Chondrocyte (in vitro differentiated cells): ENCODE results near the gene ACCS. TPM values are rescaled to one million over a fixed set of nuclear protein-coding genes. Genes with fewer than 3 reads are reported as not detected.

Source experiments
- DNase-seq: peaks from one replicate; pipeline ENCODE4 v3.0.0; 2021; ENCODE audit warnings: mixed read lengths, low spot score
- H3K27ac Mint-ChIP-seq: one replicate; pipeline ENCODE4 v1.8.0; 2021; ENCODE audit warnings: mild to moderate bottlenecking, moderate library complexity, mixed read lengths; ENCODE audit not compliant: unreplicated experiment
- H3K27me3 Mint-ChIP-seq: 2 replicates; pipeline ENCODE4 v1.8.0; 2021; ENCODE audit warnings: low read depth, mixed read lengths
- H3K36me3 Mint-ChIP-seq: 2 replicates; pipeline ENCODE4 v1.8.0; 2021; ENCODE audit warnings: low read depth, mixed read lengths
- H3K4me1 Mint-ChIP-seq: 2 replicates; pipeline ENCODE4 v1.8.0; 2021; ENCODE audit warnings: low read depth, mild to moderate bottlenecking, mixed read lengths
- H3K4me3 Mint-ChIP-seq: one replicate; pipeline ENCODE4 v1.8.0; 2021; ENCODE audit warnings: mild to moderate bottlenecking, moderate library complexity, mixed read lengths; ENCODE audit not compliant: unreplicated experiment
- H3K9me3 Mint-ChIP-seq: 2 replicates; pipeline ENCODE4 v1.8.0; 2021; ENCODE audit warnings: low read depth, mixed read lengths
- CTCF ChIP-seq: fragments of 200-600 bp; sonication (generic); IDR thresholded peaks from 2 replicates; pipeline ENCODE4 v1.5.0; 2021; ENCODE audit warnings: antibody characterized with exemption, mild to moderate bottlenecking, moderate library complexity
- total RNA-seq: library from RNA; stranded (reverse); gene quantifications from 3 replicates; pipeline ENCODE4 v1.2.1, GENCODE V29; 2021

Gene ACCS
- total RNA-seq, 1 donor from 2014 or later, result 11.1 TPM

DNA sequence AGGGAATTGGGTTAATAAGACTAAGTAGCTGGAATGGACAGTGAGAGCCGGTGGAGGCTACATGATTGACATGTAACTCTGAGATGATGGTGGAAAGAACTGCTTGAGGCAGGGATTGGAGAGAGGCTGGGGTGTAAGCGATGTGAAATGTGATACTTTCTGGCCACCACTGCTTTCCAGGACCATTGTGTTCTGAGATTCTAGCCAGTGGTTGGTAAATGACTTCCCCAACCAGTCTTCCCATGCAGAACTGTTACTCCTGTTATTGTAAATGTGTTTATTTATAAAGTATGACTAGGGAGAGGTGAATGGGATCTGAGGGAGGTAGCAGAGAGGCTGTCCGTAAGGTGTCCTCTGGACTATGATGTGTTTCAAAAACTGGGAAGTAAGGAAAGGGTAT, 47.5 kb downstream of the ACCS start:
- Mint-ChIP-seq H3K27ac (no peak overlapping the region), H3K27me3 (no peaks in the 10 kb centered on the region), H3K4me1 (peaks cover 5% of the 10 kb centered on the region), H3K4me3 (no peak overlapping the region), H3K9me3 (no peaks in the 10 kb centered on the region), H3K36me3 (peaks cover 23% of the 10 kb centered on the region)
- no peak for TF ChIP-seq CTCF
- DNase-seq, result no peak

DNA sequence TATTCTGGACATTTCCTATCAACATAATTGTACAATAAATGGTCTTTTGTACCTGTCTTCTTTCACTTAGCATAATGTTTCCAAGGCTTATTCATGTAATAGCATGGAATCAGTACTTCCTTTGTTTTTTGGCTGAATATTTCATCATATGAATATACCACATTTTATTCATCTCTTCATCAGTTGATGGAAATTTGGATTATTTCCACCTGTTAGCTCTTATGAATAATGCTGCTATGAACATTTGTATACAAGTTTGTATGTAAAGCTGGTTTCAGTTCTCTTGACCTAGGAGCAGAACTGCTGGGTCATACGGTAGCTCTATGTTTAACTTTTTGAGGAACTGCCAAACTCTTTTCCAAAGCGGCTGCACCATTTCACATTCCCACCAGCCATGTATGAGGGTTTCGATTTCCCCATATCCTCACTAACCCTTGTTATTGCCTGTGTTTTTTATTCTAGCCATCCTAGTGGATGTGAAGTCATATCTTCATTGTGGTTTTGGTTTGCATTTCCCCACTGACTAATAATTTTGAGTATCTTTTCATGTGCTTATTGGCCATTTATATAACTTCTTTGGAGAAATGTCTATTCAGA, 50.3 kb downstream of the ACCS start:
- Mint-ChIP-seq H3K4me1 (peaks cover 9% of the 10 kb centered on the region), H3K4me3 (no peak overlapping the region), H3K36me3 (peaks cover 25% of the 10 kb centered on the region), H3K27ac (no peak overlapping the region), H3K9me3 (no peaks in the 10 kb centered on the region), H3K27me3 (no peaks in the 10 kb centered on the region)
- no peak for DNase-seq
- no peak for TF ChIP-seq CTCF

- no peak overlapping the region for H3K4me3 Mint-ChIP-seq
- DNase-seq, result no peak
- no peaks in the 10 kb centered on the region for H3K27me3 Mint-ChIP-seq
- peaks cover 24% of the 10 kb centered on the region for H3K36me3 Mint-ChIP-seq
- no peaks in the 10 kb centered on the region for H3K9me3 Mint-ChIP-seq
- peak; percentile 53 for TF ChIP-seq CTCF
- peaks cover 18% of the 10 kb centered on the region for H3K4me1 Mint-ChIP-seq
- H3K27ac Mint-ChIP-seq, result no peak overlapping the region
Measured at GRCh38 chr11:44120169-44120568, 54.1 kb downstream of the ACCS start.

DNA sequence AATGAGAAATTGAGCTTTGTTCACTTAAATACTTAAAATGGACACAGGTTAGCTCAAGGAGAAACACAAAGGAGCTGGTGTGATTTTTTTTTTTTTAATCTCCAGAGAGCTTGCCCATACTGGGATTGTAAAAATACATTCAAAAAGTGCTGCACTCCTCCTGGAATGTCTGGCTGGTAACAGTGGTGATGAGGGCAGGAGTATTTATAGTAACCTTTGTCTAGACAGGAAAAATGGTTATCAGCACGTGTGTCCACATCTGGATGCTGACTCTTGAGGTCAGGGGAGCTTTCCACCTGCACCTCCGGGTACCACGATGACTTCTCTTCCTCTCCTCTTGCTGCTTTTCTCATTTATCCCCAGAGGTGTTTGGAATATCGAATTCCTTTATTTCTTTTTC, 59.5 kb downstream of the ACCS start:
- DNase-seq, result no peak
- TF ChIP-seq CTCF, result no peak
- Mint-ChIP-seq H3K4me3 (no peak overlapping the region), H3K9me3 (no peaks in the 10 kb centered on the region), H3K27ac (peak overlapping the region; percentile 82), H3K36me3 (peaks cover 34% of the 10 kb centered on the region), H3K27me3 (no peaks in the 10 kb centered on the region), H3K4me1 (peaks cover 25% of the 10 kb centered on the region)

DNA sequence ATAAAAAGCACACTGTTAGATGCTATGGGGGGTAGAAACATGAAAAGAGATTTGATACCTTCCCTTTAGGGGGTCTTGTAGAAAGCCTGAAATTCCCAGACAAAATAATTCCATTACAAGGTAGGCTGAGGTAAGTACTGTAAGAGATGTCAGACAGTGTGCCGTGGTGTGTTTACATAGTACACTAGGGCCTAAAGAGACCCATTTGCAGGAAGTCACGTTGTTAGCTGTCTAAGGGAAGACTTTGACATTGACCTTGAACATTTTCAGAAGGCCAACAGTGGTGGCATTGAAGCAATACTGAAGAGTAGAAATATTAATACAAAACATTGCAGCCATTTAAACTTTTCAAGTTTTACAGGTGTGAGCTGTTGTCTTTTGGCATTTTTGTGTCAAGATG, 60.2 kb downstream of the ACCS start:
- Mint-ChIP-seq H3K4me3 (no peak overlapping the region), H3K36me3 (peaks cover 31% of the 10 kb centered on the region), H3K27ac (no peak overlapping the region), H3K9me3 (no peaks in the 10 kb centered on the region), H3K4me1 (peaks cover 26% of the 10 kb centered on the region), H3K27me3 (no peaks in the 10 kb centered on the region)
- TF ChIP-seq CTCF, result no peak
- no peak for DNase-seq
